OCI-LY1 (cell line): ENCODE measurements around the gene SLC33A1.

Source experiments
- CTCF ChIP-seq: fragments of 200-600 bp; sonication (generic), shearing (Covaris generic); IDR thresholded peaks from 2 replicates; pipeline ENCODE4 v1.5.1; 2017; ENCODE audit warnings: mild to moderate bottlenecking, antibody characterized with exemption, low read length, moderate library complexity, mixed read lengths
- EZH2 ChIP-seq: fragments of 200-600 bp; sonication (generic), shearing (Covaris generic); IDR thresholded peaks from 2 replicates; pipeline ENCODE4 v1.8.0; 2017; ENCODE audit warnings: borderline replicate concordance, mixed run types, mild to moderate bottlenecking, antibody characterized with exemption, low read length, moderate library complexity, mixed read lengths

- TF ChIP-seq CTCF, result no peak; the same call in 1 of the 2 replicates
- no peak for TF ChIP-seq EZH2
These were observed 30.1 kb upstream of the SLC33A1 start for GRCh38 chr3:155884292-155884691.
